Liver (tissue), 9 donors: ENCODE results near the gene MEIOB. TPM values are rescaled to one million over a fixed set of nuclear protein-coding genes. Genes with fewer than 3 reads are reported as not detected.

ENCODE experiments used
- DNase-seq: peaks from one replicate; pipeline ENCODE4 v3.0.0-alpha.2; 2017; ENCODE audit warnings: low spot score
- H3K27ac ChIP-seq, 2 donors: one replicate each; pipeline ENCODE4 v1.7.0; 2013; ENCODE audit warnings: inconsistent platforms in 2 of 2, low read length in 2 of 2, control low read depth in 1 of 2, low read depth in 1 of 2, mild to moderate bottlenecking in 1 of 2
- H3K27me3 ChIP-seq, 4 donors: one replicate each; pipeline versions ENCODE4 v1.6.1 to v1.7.0; 2013; ENCODE audit warnings: low read length in 3 of 4, inconsistent platforms in 1 of 4, mild to moderate bottlenecking in 1 of 4, moderate library complexity in 1 of 4; ENCODE audit not compliant: control insufficient read depth in 4 of 4, insufficient read depth in 4 of 4
- H3K36me3 ChIP-seq, 4 donors: one replicate each; pipeline versions ENCODE4 v1.6.1 to v1.7.0; 2013; ENCODE audit warnings: low read length in 3 of 4, mild to moderate bottlenecking in 3 of 4, low read depth in 1 of 4, moderate library complexity in 1 of 4; ENCODE audit not compliant: control insufficient read depth in 4 of 4, insufficient read depth in 3 of 4
- H3K4me1 ChIP-seq, 4 donors: one replicate each; pipeline versions ENCODE4 v1.6.1 to v1.7.0; 2013; ENCODE audit warnings: low read length in 3 of 4, mild to moderate bottlenecking in 3 of 4, moderate library complexity in 1 of 4; ENCODE audit not compliant: control insufficient read depth in 4 of 4, insufficient read depth in 4 of 4
- H3K4me3 ChIP-seq, 3 donors: one replicate each; pipeline versions ENCODE4 v1.6.1 to v1.7.0; 2013; ENCODE audit warnings: low read length in 3 of 3, control low read depth in 1 of 3, low read depth in 1 of 3, mild to moderate bottlenecking in 1 of 3
- H3K9ac ChIP-seq, 2 donors: one replicate each; pipeline ENCODE4 v1.7.0; 2013; ENCODE audit warnings: low read length in 2 of 2, mild to moderate bottlenecking in 2 of 2, moderate library complexity in 2 of 2, control low read depth in 1 of 2, low read depth in 1 of 2
- H3K9me3 ChIP-seq, 4 donors: one replicate each; pipeline versions ENCODE4 v1.6.1 to v1.7.0; 2013; ENCODE audit warnings: low read length in 3 of 4; ENCODE audit not compliant: control insufficient read depth in 4 of 4
- EGR1 ChIP-seq, 2 donors: IDR thresholded peaks; 2 replicates each; pipeline ENCODE4 v1.6.1; 2016 to 2018; ENCODE audit warnings: antibody characterized with exemption in 2 of 2, low read depth in 2 of 2
- FOXA1 ChIP-seq: IDR thresholded peaks from 2 replicates; pipeline ENCODE4 v1.6.1; 2016; ENCODE audit warnings: antibody characterized with exemption
- FOXA2 ChIP-seq: IDR thresholded peaks from 2 replicates; pipeline ENCODE4 v1.6.1; 2016; ENCODE audit warnings: antibody characterized with exemption
- GABPA ChIP-seq, 2 donors: IDR thresholded peaks in 1 of 2; conservative IDR thresholded peaks in 1 of 2; 2 replicates each; pipeline ENCODE4 v1.6.1; 2016; ENCODE audit warnings: antibody characterized with exemption in 2 of 2, mild to moderate bottlenecking in 1 of 2, moderate library complexity in 1 of 2
- HNF4A ChIP-seq, 2 donors: conservative IDR thresholded peaks; 2 replicates each; pipeline ENCODE4 v1.6.1; 2016; ENCODE audit warnings: antibody characterized with exemption in 2 of 2, mild to moderate bottlenecking in 2 of 2
- HNF4G ChIP-seq: IDR thresholded peaks from 2 replicates; pipeline ENCODE4 v1.6.1; 2016; ENCODE audit warnings: antibody characterized with exemption
- JUND ChIP-seq, 2 donors: IDR thresholded peaks; 2 replicates each; pipeline ENCODE4 v1.6.1; 2016; ENCODE audit warnings: antibody characterized with exemption in 2 of 2
- RAD21 ChIP-seq, 2 donors: IDR thresholded peaks; 2 replicates each; pipeline ENCODE4 v1.6.1; 2016; ENCODE audit warnings: antibody characterized with exemption in 2 of 2, mild to moderate bottlenecking in 2 of 2
- RXRA ChIP-seq, 2 donors: IDR thresholded peaks; 2 replicates each; pipeline ENCODE4 v1.6.1; 2017 to 2018; ENCODE audit warnings: antibody characterized with exemption in 2 of 2, mild to moderate bottlenecking in 1 of 2
- SP1 ChIP-seq: IDR thresholded peaks from 2 replicates; pipeline ENCODE4 v1.6.1; 2018; ENCODE audit warnings: antibody characterized with exemption, mild to moderate bottlenecking
- TAF1 ChIP-seq: conservative IDR thresholded peaks from 2 replicates; pipeline ENCODE4 v1.6.1; 2016; ENCODE audit warnings: antibody characterized with exemption, mild to moderate bottlenecking
- YY1 ChIP-seq: IDR thresholded peaks from 2 replicates; pipeline ENCODE4 v1.6.1; 2016; ENCODE audit warnings: antibody characterized with exemption, mild to moderate bottlenecking
- WGBS: extraction: QIAGEN DNeasy Blood & Tissue Kit; methylation state at CpG from one replicate; pipeline ENCODE4 v1.1.7; 2013; 5-methylcytosine and 5-hydroxymethylcytosine counted together
- polyA plus RNA-seq, 2 donors: library from polyadenylated mRNA; stranded (reverse) in 1 of 2; unstranded in 1 of 2; fragments of 200-250 nt in 1 of 2; fragments of >200 nt in 1 of 2; fragmentation: Nextera tagmentation in 1 of 2; extraction: Ambion mirVana in 1 of 2; gene quantifications; one replicate each; pipeline versions ENCODE4 v1.2.1 to v1.2.3, GENCODE V29; 2013 to 2015
- total RNA-seq, 2 donors: library from RNA; depleted of rRNA; stranded (reverse); fragments of >200 nt; gene quantifications; one replicate each; pipeline ENCODE4 v1.2.3, GENCODE V29; 2014
- TF ChIP-seq, protein P1 (sequence below): IDR thresholded peaks from 2 replicates; pipeline ENCODE4 v1.6.1; 2016; ENCODE audit warnings: antibody characterized with exemption, mild to moderate bottlenecking
- TF ChIP-seq, protein P2 (sequence below): IDR thresholded peaks from 2 replicates; pipeline ENCODE4 v1.6.1; 2016; ENCODE audit warnings: antibody characterized with exemption
- TF ChIP-seq, protein P3 (sequence below): fragments of 150-350 bp; IDR thresholded peaks from 2 replicates; pipeline ENCODE4 v1.5.1; 2017; ENCODE audit warnings: improper control_type of control experiment, low read depth, low read length; ENCODE audit not compliant: missing input control
- TF ChIP-seq, protein P4 (sequence below): IDR thresholded peaks from 2 replicates; pipeline ENCODE4 v1.6.1; 2016; ENCODE audit warnings: antibody characterized with exemption
- TF ChIP-seq, protein P5 (sequence below): IDR thresholded peaks from 2 replicates; pipeline ENCODE4 v1.6.1; 2016; ENCODE audit warnings: antibody characterized with exemption
- donor health status: healthy.
- donor health status: healthy.
- donor health status: healthy.
- donor health status: healthy.
- donor health status: healthy.

Gene MEIOB
- total and polyA plus RNA-seq, 4 donors: 0.33 to 2.2 TPM; not detected in 2

DNA sequence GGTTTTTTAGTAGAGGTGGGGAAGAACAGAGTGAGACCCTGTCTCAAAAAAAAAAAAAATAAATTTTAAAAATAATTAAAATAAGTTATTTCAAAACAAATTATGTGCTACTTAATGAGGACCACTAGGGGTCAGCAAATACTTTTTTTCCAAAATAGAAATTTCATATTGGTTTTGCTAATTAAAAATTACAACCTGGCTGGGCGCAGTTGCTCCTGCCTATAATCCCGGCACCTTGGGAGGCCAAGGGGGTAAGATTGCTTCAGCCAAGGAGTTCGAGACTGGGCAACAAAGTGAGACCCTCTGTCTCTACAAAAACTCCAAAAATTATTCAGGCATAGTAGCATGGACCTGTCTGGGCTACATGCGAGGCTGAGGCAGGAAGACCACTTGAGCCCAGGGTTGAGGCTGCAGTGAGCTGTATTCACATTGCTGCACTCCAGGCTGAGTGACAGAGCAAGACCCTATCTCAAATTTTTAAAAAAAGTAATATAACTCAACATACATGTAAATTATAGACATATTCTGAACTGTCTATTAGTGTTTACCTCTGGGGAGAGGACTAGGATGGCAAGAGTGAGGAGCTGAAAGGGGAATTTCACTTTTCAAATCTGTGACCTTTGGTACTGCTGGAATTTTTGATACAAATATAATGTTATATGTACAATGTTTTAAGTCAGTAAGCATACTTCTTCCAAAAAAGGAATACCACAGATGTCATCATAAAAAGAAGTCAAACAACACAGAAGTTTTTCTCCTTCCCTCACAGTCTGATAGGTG lies 8.1 kb downstream of the MEIOB start:
- H3K9ac ChIP-seq: no peak overlapping the region
- H3K36me3 ChIP-seq: no peaks in the 10 kb centered on the region
- H3K9me3 ChIP-seq: no peaks in the 10 kb centered on the region
- DNase-seq: no peak
- no peaks in the 10 kb centered on the region for H3K27me3 ChIP-seq
- H3K4me3 ChIP-seq: no peak overlapping the region
- peaks cover 0 to 3% (median 1%) of the 10 kb centered on the region in 4 donors for H3K4me1 ChIP-seq
- no peak overlapping the region for H3K27ac ChIP-seq
- no peak for TF ChIP-seq RXRA (IDR thresholded peaks at IDR 0.05)
- peak; percentile 72 to 75 for TF ChIP-seq RAD21 (IDR thresholded peaks at IDR 0.05)
- no peak for TF ChIP-seq SP1
- no peak for TF ChIP-seq EGR1 (IDR thresholded peaks at IDR 0.05; ENCODE audit: low read depth in 2 of 2)
- no peak for TF ChIP-seq YY1
- TF ChIP-seq, protein P1, sequence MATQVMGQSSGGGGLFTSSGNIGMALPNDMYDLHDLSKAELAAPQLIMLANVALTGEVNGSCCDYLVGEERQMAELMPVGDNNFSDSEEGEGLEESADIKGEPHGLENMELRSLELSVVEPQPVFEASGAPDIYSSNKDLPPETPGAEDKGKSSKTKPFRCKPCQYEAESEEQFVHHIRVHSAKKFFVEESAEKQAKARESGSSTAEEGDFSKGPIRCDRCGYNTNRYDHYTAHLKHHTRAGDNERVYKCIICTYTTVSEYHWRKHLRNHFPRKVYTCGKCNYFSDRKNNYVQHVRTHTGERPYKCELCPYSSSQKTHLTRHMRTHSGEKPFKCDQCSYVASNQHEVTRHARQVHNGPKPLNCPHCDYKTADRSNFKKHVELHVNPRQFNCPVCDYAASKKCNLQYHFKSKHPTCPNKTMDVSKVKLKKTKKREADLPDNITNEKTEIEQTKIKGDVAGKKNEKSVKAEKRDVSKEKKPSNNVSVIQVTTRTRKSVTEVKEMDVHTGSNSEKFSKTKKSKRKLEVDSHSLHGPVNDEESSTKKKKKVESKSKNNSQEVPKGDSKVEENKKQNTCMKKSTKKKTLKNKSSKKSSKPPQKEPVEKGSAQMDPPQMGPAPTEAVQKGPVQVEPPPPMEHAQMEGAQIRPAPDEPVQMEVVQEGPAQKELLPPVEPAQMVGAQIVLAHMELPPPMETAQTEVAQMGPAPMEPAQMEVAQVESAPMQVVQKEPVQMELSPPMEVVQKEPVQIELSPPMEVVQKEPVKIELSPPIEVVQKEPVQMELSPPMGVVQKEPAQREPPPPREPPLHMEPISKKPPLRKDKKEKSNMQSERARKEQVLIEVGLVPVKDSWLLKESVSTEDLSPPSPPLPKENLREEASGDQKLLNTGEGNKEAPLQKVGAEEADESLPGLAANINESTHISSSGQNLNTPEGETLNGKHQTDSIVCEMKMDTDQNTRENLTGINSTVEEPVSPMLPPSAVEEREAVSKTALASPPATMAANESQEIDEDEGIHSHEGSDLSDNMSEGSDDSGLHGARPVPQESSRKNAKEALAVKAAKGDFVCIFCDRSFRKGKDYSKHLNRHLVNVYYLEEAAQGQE: no peak
- no peak for TF ChIP-seq JUND (IDR thresholded peaks at IDR 0.05)
- no peak for TF ChIP-seq GABPA (IDR thresholded peaks at IDR 0.05 in 1 of 2, conservative IDR thresholded peaks at IDR 0.05 in 1 of 2)
- TF ChIP-seq, protein P2, sequence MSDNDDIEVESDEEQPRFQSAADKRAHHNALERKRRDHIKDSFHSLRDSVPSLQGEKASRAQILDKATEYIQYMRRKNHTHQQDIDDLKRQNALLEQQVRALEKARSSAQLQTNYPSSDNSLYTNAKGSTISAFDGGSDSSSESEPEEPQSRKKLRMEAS: no peak
- TF ChIP-seq, protein P3, sequence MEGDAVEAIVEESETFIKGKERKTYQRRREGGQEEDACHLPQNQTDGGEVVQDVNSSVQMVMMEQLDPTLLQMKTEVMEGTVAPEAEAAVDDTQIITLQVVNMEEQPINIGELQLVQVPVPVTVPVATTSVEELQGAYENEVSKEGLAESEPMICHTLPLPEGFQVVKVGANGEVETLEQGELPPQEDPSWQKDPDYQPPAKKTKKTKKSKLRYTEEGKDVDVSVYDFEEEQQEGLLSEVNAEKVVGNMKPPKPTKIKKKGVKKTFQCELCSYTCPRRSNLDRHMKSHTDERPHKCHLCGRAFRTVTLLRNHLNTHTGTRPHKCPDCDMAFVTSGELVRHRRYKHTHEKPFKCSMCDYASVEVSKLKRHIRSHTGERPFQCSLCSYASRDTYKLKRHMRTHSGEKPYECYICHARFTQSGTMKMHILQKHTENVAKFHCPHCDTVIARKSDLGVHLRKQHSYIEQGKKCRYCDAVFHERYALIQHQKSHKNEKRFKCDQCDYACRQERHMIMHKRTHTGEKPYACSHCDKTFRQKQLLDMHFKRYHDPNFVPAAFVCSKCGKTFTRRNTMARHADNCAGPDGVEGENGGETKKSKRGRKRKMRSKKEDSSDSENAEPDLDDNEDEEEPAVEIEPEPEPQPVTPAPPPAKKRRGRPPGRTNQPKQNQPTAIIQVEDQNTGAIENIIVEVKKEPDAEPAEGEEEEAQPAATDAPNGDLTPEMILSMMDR: peak; percentile 40
- TF ChIP-seq, protein P4, sequence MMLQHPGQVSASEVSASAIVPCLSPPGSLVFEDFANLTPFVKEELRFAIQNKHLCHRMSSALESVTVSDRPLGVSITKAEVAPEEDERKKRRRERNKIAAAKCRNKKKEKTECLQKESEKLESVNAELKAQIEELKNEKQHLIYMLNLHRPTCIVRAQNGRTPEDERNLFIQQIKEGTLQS: no peak
- TF ChIP-seq FOXA1: no peak
- 16% methylated on average over 4 of the region's 4 CpGs for WGBS

DNA sequence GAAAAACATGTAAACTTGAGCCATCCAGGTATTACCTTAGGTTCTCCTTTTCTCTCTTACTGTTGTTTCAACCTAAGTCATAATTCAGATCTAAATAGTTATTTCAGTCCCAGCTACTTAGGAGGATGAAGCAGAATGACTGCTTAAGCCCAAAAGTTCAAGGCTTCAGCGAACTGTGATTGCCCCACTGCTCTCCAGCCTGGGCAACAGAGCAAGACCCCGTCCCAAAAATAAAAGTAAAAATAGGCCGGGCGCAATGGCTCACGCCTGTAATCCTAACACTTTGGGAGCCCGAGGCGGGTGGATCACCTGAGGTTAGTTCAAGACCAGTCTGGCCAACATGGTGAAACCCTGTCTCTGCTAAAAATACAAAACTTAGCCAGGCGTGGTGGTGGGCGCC lies 9.6 kb downstream of the MEIOB start:
- H3K36me3 ChIP-seq: no peaks in the 10 kb centered on the region
- WGBS: 90% methylated on average over 9 of the region's 9 CpGs
- H3K4me3 ChIP-seq: no peak overlapping the region
- peaks cover 0 to 3% (median 1%) of the 10 kb centered on the region in 4 donors for H3K4me1 ChIP-seq
- H3K9me3 ChIP-seq: no peaks in the 10 kb centered on the region
- no peaks in the 10 kb centered on the region for H3K27me3 ChIP-seq
- DNase-seq: no peak
- no peak overlapping the region for H3K9ac ChIP-seq
- TF ChIP-seq SP1 (no peak), FOXA2 (no peak), GABPA (IDR thresholded peaks at IDR 0.05 in 1 of 2, conservative IDR thresholded peaks at IDR 0.05 in 1 of 2) (no peak), HNF4A (conservative IDR thresholded peaks at IDR 0.05) (no peak), EGR1 (IDR thresholded peaks at IDR 0.05; ENCODE audit: low read depth in 2 of 2) (no peak), TAF1 (no peak), HNF4G (no peak), JUND (IDR thresholded peaks at IDR 0.05) (no peak)
- TF ChIP-seq, protein P5, sequence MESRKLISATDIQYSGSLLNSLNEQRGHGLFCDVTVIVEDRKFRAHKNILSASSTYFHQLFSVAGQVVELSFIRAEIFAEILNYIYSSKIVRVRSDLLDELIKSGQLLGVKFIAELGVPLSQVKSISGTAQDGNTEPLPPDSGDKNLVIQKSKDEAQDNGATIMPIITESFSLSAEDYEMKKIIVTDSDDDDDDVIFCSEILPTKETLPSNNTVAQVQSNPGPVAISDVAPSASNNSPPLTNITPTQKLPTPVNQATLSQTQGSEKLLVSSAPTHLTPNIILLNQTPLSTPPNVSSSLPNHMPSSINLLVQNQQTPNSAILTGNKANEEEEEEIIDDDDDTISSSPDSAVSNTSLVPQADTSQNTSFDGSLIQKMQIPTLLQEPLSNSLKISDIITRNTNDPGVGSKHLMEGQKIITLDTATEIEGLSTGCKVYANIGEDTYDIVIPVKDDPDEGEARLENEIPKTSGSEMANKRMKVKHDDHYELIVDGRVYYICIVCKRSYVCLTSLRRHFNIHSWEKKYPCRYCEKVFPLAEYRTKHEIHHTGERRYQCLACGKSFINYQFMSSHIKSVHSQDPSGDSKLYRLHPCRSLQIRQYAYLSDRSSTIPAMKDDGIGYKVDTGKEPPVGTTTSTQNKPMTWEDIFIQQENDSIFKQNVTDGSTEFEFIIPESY: no peak
- TF ChIP-seq, protein P2: no peak
- TF ChIP-seq, protein P3: no peak
- H3K27ac ChIP-seq: no peak overlapping the region
